GM12878 (cell line): ENCODE data around the gene ANKRD33B.

Experiments used
- BHLHE40 ChIP-seq, 2 experiments: fragments of 450-650 bp in 1 of 2; IDR thresholded peaks; 2 replicates each; pipeline ENCODE4 v1.6.1; 2011 to 2017; ENCODE audit warnings: low read depth in 2 of 2, borderline replicate concordance in 1 of 2, improper control_type of control experiment in 1 of 2, low read length in 1 of 2, mild to moderate bottlenecking in 1 of 2
- CTCF ChIP-seq, 3 experiments: IDR thresholded peaks in 2 of 3; conservative IDR thresholded peaks in 1 of 3; 2 replicates each; pipeline ENCODE4 v1.5.1; 2011; ENCODE audit warnings: low read depth in 3 of 3, low read length in 3 of 3, mild to moderate bottlenecking in 3 of 3, control low read depth in 2 of 3, moderate library complexity in 2 of 3, inconsistent platforms in 1 of 3, mixed read lengths in 1 of 3; ENCODE audit not compliant: control insufficient read depth in 2 of 3, insufficient read depth in 1 of 3; ENCODE audit errors: extremely low read depth in 1 of 3
- MTA3 ChIP-seq: IDR thresholded peaks from 2 replicates; pipeline ENCODE4 v1.6.1; 2012; ENCODE audit warnings: low read length, inconsistent platforms, borderline replicate concordance
- NR2F1 ChIP-seq: fragments of 450-650 bp; conservative IDR thresholded peaks from 2 replicates; pipeline ENCODE4 v1.6.1; 2017; ENCODE audit warnings: mild to moderate bottlenecking
- TAF1 ChIP-seq: IDR thresholded peaks from 2 replicates; pipeline ENCODE4 v1.6.1; 2011; ENCODE audit warnings: mild to moderate bottlenecking, low read depth, low read length, borderline replicate concordance
- ZBTB33 ChIP-seq: fragments of 450-650 bp; IDR thresholded peaks from 2 replicates; pipeline ENCODE4 v1.6.1; 2017; ENCODE audit warnings: mild to moderate bottlenecking

GRCh38 chr5:10528827-10529226 is 35.0 kb upstream of the ANKRD33B start:
- no peak for TF ChIP-seq MTA3
- TF ChIP-seq ZBTB33 = no peak
- TF ChIP-seq CTCF (IDR thresholded peaks at IDR 0.05 in 2 of 3, conservative IDR thresholded peaks at IDR 0.05 in 1 of 3; ENCODE audit: control insufficient read depth in 2 of 3, extremely low read depth in 1 of 3, insufficient read depth in 1 of 3, low read depth in 3 of 3, low read length in 3 of 3) = no peak
- no peak for TF ChIP-seq BHLHE40 (IDR thresholded peaks at IDR 0.05; ENCODE audit: borderline replicate concordance in 1 of 2, low read depth in 2 of 2, low read length in 1 of 2)
- TF ChIP-seq TAF1 = no peak
- no peak for TF ChIP-seq NR2F1
